Fibroblast of lung (primary cell): ENCODE results near the gene SPTB. TPM values are rescaled to one million over a fixed set of nuclear protein-coding genes. Genes with fewer than 3 reads are reported as not detected.

ENCODE experiments used
- DNase-seq, 2 donors: peaks; one replicate each; pipeline versions ENCODE4 v3.0.0 to v3.0.0-alpha.2; 2010; ENCODE audit warnings: low read depth in 2 of 2
- H2AFZ ChIP-seq: 2 replicates; pipeline ENCODE4 v1.5.1; 2012; ENCODE audit warnings: low read length, control low read depth, inconsistent platforms
- H3K27ac ChIP-seq: 2 replicates; pipeline ENCODE4 v1.5.1; 2011; ENCODE audit warnings: low read length, control low read depth; ENCODE audit not compliant: insufficient read depth
- H3K27me3 ChIP-seq: 2 replicates; pipeline ENCODE4 v1.5.1; 2011; ENCODE audit warnings: mild to moderate bottlenecking, low read length; ENCODE audit not compliant: control insufficient read depth, insufficient read depth
- H3K36me3 ChIP-seq: 2 replicates; pipeline ENCODE4 v1.5.1; 2011; ENCODE audit warnings: low read length; ENCODE audit not compliant: control insufficient read depth, insufficient read depth
- H3K4me1 ChIP-seq: 2 replicates; pipeline ENCODE4 v1.5.1; 2011; ENCODE audit warnings: low read length; ENCODE audit not compliant: control insufficient read depth, insufficient read depth; ENCODE audit errors: extremely low read depth
- H3K4me2 ChIP-seq: 2 replicates; pipeline ENCODE4 v1.5.1; 2011; ENCODE audit warnings: low read length, control low read depth; ENCODE audit not compliant: insufficient read depth; ENCODE audit errors: extremely low read depth
- H3K4me3 ChIP-seq, 4 experiments: fragments of 200-600 bp in 1 of 4; sonication (generic) in 1 of 4; replicated peaks in 1 of 4; 2 replicates each; pipeline ENCODE4 v1.5.1; 2011 to 2016; ENCODE audit warnings: low read length in 4 of 4, low read depth in 3 of 4, mild to moderate bottlenecking in 3 of 4, control low read depth in 2 of 4, inconsistent platforms in 1 of 4, mixed read lengths in 1 of 4; ENCODE audit not compliant: insufficient read depth in 1 of 4; ENCODE audit errors: control extremely low read depth in 1 of 4
- H3K79me2 ChIP-seq: 2 replicates; pipeline ENCODE4 v1.5.1; 2012; ENCODE audit warnings: mild to moderate bottlenecking, low read length, inconsistent platforms; ENCODE audit not compliant: control insufficient read depth, insufficient read depth
- H3K9ac ChIP-seq: 2 replicates; pipeline ENCODE4 v1.5.1; 2011; ENCODE audit warnings: mild to moderate bottlenecking, low read length, control low read depth; ENCODE audit not compliant: insufficient read depth
- H3K9me3 ChIP-seq: 2 replicates; pipeline ENCODE4 v1.5.1; 2012; ENCODE audit warnings: low read depth, low read length; ENCODE audit not compliant: control insufficient read depth, insufficient read depth
- H4K20me1 ChIP-seq: 2 replicates; pipeline ENCODE4 v1.5.1; 2011; ENCODE audit warnings: low read length; ENCODE audit not compliant: control insufficient read depth, insufficient read depth; ENCODE audit errors: extremely low read depth
- CTCF ChIP-seq, 2 donors: IDR thresholded peaks in 1 of 2; conservative IDR thresholded peaks in 1 of 2; 1 replicate in 1 of 2; 2 replicates in 1 of 2; pipeline ENCODE4 v1.5.1; 2011 to 2012; ENCODE audit warnings: low read length in 2 of 2, control low read depth in 1 of 2, inconsistent platforms in 1 of 2, low read depth in 1 of 2, mild to moderate bottlenecking in 1 of 2
- EZH2 ChIP-seq: IDR thresholded peaks from 2 replicates; pipeline ENCODE4 v1.5.1; 2012; ENCODE audit warnings: low read length, control low read depth, mild to moderate bottlenecking; ENCODE audit errors: missing control alignments
- polyA plus RNA-seq, 2 donors: library from polyadenylated mRNA; depleted of rRNA in 1 of 2; stranded (reverse) in 1 of 2; unstranded in 1 of 2; fragments of >200 nt; gene quantifications; 2 replicates each; pipeline ENCODE4 v1.2.1, GENCODE V29; 2011 to 2012; ENCODE audit warnings: missing spikeins in 1 of 2
- total RNA-seq: library from RNA; depleted of rRNA; stranded (reverse); fragments of >200 nt; gene quantifications from 2 replicates; pipeline ENCODE4 v1.2.1, GENCODE V29; 2014

The SPTB gene
- total and polyA plus RNA-seq, 2 donors (not counting 1 experiment from before 2014, with no cell fraction given), result not detected

- TF ChIP-seq CTCF (conservative IDR thresholded peaks at IDR 0.05 in 1 of 2, IDR thresholded peaks at IDR 0.05 in 1 of 2; ENCODE audit: low read depth in 1 of 2, low read length in 2 of 2) (peak; percentile 36 to 59), EZH2 (no peak)
- H2AFZ ChIP-seq, result no peak overlapping the region
- H3K79me2 ChIP-seq, result no peaks in the 10 kb centered on the region
- no peaks in the 10 kb centered on the region for H3K9me3 ChIP-seq
- H3K27ac ChIP-seq, result no peak overlapping the region
- H4K20me1 ChIP-seq, result no peaks in the 10 kb centered on the region
- H3K4me1 ChIP-seq, result no peaks in the 10 kb centered on the region
- DNase-seq, result peak; percentile 57 to 77
- H3K27me3 ChIP-seq, result peaks cover 5% of the 10 kb centered on the region
- no peaks in the 10 kb centered on the region for H3K36me3 ChIP-seq
- H3K4me2 ChIP-seq, result no peak overlapping the region
- no peak overlapping the region for H3K9ac ChIP-seq
- no peak overlapping the region for H3K4me3 ChIP-seq
These were observed 12.2 kb upstream of the SPTB start for GRCh38 chr14:64891839-64892375.

GRCh38 chr14:64891173-64891838, 11.6 kb upstream of the SPTB start:
- Histone ChIP-seq H3K4me3 (no peak overlapping the region), H3K4me1 (no peaks in the 10 kb centered on the region), H3K9me3 (no peaks in the 10 kb centered on the region), H3K79me2 (no peaks in the 10 kb centered on the region), H3K27me3 (peaks cover 5% of the 10 kb centered on the region), H3K4me2 (no peak overlapping the region), H3K9ac (no peak overlapping the region), H2AFZ (no peak overlapping the region), H3K36me3 (no peaks in the 10 kb centered on the region), H4K20me1 (no peaks in the 10 kb centered on the region), H3K27ac (no peak overlapping the region)
- no peak for DNase-seq
- TF ChIP-seq CTCF (conservative IDR thresholded peaks at IDR 0.05 in 1 of 2, IDR thresholded peaks at IDR 0.05 in 1 of 2; ENCODE audit: low read depth in 1 of 2, low read length in 2 of 2) (no peak), EZH2 (no peak)

GRCh38 chr14:64889352-64889751, 9.6 kb upstream of the SPTB start:
- H3K36me3 ChIP-seq, result no peaks in the 10 kb centered on the region
- peak in 1 of 2 donors; percentile 19 for DNase-seq
- no peak overlapping the region for H3K9ac ChIP-seq
- H2AFZ ChIP-seq, result no peak overlapping the region
- H3K9me3 ChIP-seq, result no peaks in the 10 kb centered on the region
- H3K4me3 ChIP-seq, result no peak overlapping the region
- H3K4me1 ChIP-seq, result no peaks in the 10 kb centered on the region
- H3K4me2 ChIP-seq, result no peak overlapping the region
- H3K79me2 ChIP-seq, result no peaks in the 10 kb centered on the region
- no peak overlapping the region for H3K27ac ChIP-seq
- no peaks in the 10 kb centered on the region for H4K20me1 ChIP-seq
- H3K27me3 ChIP-seq, result peaks cover 5% of the 10 kb centered on the region
- TF ChIP-seq EZH2 (no peak), CTCF (conservative IDR thresholded peaks at IDR 0.05 in 1 of 2, IDR thresholded peaks at IDR 0.05 in 1 of 2; ENCODE audit: low read depth in 1 of 2, low read length in 2 of 2) (no peak)
